GM12891 (cell line): ENCODE measurements around the gene GPR32.

Source experiments
- POLR2A ChIP-seq: IDR thresholded peaks from 2 replicates; pipeline ENCODE4 v1.6.1; 2011; ENCODE audit warnings: low read depth, low read length, control low read depth
- POLR2AphosphoS5 ChIP-seq: IDR thresholded peaks from 2 replicates; pipeline ENCODE4 v1.6.1; 2011; ENCODE audit warnings: low read depth, low read length, control low read depth
- SPI1 ChIP-seq: IDR thresholded peaks from 2 replicates; pipeline ENCODE4 v1.6.1; 2011; ENCODE audit warnings: low read depth, low read length, control low read depth

GRCh38 chr19:50728084-50728737 is 42.1 kb upstream of the GPR32 start:
- TF ChIP-seq SPI1, result no peak
- TF ChIP-seq POLR2A, result no peak
- TF ChIP-seq POLR2AphosphoS5, result no peak
